Measurements from ENCODE around the gene BLOC1S6. TPM values are rescaled to one million over a fixed set of nuclear protein-coding genes. Genes with fewer than 3 reads are reported as not detected.

The BLOC1S6 gene
- total RNA-seq, 1 donor from 2014 or later = 24.3 TPM

DNA sequence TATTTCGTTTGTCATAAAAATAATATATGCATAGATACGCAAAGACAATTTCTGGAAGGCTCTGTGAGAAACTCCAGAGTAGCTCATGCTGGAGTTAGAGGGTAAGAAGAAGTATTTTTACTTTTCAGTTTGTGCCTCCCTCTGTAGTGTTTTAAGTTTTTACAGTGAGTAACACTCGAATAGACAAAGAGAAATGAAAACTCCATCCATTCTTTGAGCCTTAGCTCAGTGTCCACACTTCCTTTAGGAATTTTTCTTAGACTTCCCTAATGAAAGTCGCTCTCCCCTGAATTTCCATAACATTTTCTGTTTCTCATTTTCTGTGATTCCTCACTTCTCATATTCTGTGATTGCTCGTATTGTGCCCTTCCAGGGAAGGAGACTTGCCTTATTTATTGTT, 2.1 kb downstream of the BLOC1S6 start:
- H3K9me3 ChIP-seq (replicated peaks) = no peaks in the 10 kb centered on the region

DNA sequence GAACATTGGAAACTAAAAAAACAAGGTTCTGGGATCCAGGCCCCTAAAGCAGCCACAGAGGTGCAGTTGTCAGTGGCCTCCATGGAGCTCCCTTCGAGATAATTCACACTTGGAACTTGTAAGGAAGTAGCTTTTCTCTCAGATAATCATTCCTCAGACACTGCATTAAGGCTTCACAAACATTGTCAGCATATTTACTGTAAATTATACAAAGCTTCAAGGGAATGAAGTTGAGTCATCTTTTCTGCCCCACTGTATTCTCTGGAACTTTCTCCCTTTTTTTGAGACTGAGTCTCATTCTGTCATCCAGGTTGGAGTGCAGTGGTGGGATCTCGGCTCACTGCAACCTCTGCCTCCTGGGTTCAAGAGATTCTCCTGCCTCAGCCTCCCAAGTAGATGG, 7.1 kb downstream of the BLOC1S6 start:
- no peak for DNase-seq
- peaks cover 20% of the 10 kb centered on the region for H3K4me1 ChIP-seq
- TF ChIP-seq, protein P1, sequence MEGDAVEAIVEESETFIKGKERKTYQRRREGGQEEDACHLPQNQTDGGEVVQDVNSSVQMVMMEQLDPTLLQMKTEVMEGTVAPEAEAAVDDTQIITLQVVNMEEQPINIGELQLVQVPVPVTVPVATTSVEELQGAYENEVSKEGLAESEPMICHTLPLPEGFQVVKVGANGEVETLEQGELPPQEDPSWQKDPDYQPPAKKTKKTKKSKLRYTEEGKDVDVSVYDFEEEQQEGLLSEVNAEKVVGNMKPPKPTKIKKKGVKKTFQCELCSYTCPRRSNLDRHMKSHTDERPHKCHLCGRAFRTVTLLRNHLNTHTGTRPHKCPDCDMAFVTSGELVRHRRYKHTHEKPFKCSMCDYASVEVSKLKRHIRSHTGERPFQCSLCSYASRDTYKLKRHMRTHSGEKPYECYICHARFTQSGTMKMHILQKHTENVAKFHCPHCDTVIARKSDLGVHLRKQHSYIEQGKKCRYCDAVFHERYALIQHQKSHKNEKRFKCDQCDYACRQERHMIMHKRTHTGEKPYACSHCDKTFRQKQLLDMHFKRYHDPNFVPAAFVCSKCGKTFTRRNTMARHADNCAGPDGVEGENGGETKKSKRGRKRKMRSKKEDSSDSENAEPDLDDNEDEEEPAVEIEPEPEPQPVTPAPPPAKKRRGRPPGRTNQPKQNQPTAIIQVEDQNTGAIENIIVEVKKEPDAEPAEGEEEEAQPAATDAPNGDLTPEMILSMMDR (IDR thresholded peaks at IDR 0.05; ENCODE audit: borderline replicate concordance) = no peak
- H3K27ac ChIP-seq (replicated peaks) = no peak overlapping the region
- H3K9me3 ChIP-seq (replicated peaks) = no peaks in the 10 kb centered on the region
- H3K4me3 ChIP-seq = no peak overlapping the region
- H3K36me3 ChIP-seq = peaks cover 49% of the 10 kb centered on the region
- intact Hi-C loops (cut with micrococcal nuclease) = no loop called here
- H3K27me3 ChIP-seq (ENCODE audit: low read depth) = no peaks in the 10 kb centered on the region

More for the DNA sequence above, 2.1 kb downstream of the BLOC1S6 start:
- peaks cover 60% of the 10 kb centered on the region for H3K4me1 ChIP-seq
- H3K27ac ChIP-seq (replicated peaks) = no peak overlapping the region
- peaks cover 18% of the 10 kb centered on the region for H3K36me3 ChIP-seq
- no peaks in the 10 kb centered on the region for H3K27me3 ChIP-seq (ENCODE audit: low read depth)
- no peak for DNase-seq
- intact Hi-C loops (cut with micrococcal nuclease) = loop anchor here (5.0 kb wide), 1 partner anchor 67 kb away; the partner anchor contains the start of gene SLC30A4
- no peak overlapping the region for H3K4me3 ChIP-seq
- TF ChIP-seq, protein P1 (IDR thresholded peaks at IDR 0.05; ENCODE audit: borderline replicate concordance) = no peak

DNA sequence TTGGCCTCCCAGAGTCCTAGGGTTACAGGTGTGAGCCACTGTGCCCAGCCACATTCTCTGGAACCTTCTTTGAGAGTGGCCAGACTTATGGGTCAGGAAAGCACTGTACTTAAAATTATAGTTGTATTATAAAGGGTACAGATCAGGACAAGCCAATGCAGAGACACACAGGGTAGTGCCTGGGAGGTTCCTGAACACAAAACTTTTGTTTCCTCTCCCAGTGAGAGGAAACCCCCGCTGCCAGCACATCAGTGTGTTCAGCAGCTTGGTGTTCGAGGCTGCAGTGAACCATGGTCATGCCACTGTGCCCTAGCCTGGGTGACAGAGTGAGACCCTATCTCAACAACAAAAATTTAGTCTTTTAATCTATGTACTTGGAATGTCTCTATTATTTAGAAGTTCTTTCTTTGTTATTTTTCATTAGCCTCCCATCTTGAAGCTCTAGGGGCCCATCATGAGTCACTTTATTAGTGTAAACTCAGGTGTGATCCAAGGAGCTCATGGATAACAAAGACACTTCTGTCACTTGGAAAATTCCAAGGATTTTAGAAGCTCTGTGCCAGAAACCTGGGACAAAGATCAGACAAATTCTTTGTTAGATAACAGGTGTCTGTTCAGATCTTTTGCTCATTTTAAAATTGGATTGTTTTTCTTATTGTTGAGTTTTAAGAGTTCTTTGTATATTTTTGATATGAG, 7.8 kb downstream of the BLOC1S6 start:
- H3K4me1 ChIP-seq = peaks cover 14% of the 10 kb centered on the region
- H3K4me3 ChIP-seq = no peak overlapping the region
- no peaks in the 10 kb centered on the region for H3K9me3 ChIP-seq (replicated peaks)
- H3K27me3 ChIP-seq (ENCODE audit: low read depth) = no peaks in the 10 kb centered on the region
- H3K27ac ChIP-seq (replicated peaks) = no peak overlapping the region
- intact Hi-C loops (cut with micrococcal nuclease) = no loop called here
- peaks cover 49% of the 10 kb centered on the region for H3K36me3 ChIP-seq
- TF ChIP-seq, protein P1 (IDR thresholded peaks at IDR 0.05; ENCODE audit: borderline replicate concordance) = no peak
- no peak for DNase-seq

DNA sequence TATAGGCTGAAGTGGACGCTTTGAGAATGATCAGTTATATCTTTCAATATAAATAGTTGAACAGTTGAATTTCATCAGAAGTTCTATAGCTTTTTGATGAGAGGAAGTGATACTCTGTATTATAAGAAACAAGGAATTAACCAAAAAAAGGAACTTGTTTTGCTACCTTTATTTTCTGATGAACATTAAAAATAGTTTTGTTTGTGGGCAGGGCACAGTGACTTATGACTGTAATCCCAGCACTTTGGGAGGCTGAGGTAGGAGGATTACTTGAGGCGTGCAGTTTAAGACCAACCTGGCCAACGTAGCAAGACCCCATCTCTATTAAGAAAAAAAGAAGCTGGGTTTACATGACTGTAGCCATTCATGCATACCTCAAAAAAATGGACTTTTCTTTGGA, 16.7 kb downstream of the BLOC1S6 start:
- Histone ChIP-seq H3K36me3 (peaks cover 33% of the 10 kb centered on the region), H3K27ac (replicated peaks) (no peak overlapping the region)
- TF ChIP-seq, protein P1 (IDR thresholded peaks at IDR 0.05; ENCODE audit: borderline replicate concordance) = no peak

DNA sequence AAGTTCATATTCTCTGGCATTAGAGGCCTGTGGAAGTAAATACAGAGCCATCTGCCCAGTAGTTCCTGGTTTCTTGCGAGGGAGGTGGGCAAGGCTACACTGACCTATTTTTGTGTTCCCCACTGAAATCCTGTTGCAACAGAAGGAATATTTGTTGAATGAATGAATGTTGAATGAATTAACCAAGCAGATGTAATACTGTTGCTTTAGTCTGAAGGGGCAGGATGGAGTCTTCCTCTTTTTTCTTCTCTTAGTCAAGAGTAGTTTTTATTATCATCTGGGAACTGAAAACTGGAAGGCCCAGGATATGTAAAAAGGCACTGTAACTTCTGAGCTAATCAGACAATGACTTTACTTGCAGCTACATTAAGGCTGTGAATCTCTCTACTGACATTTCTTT, 17.1 kb downstream of the BLOC1S6 start:
- Histone ChIP-seq H3K36me3 (peaks cover 33% of the 10 kb centered on the region), H3K4me1 (peaks cover 4% of the 10 kb centered on the region), H3K4me3 (no peak overlapping the region), H3K9me3 (replicated peaks) (no peaks in the 10 kb centered on the region), H3K27ac (replicated peaks) (no peak overlapping the region), H3K27me3 (ENCODE audit: low read depth) (no peaks in the 10 kb centered on the region)
- intact Hi-C loops (cut with micrococcal nuclease) = no loop called here
- TF ChIP-seq, protein P1 (IDR thresholded peaks at IDR 0.05; ENCODE audit: borderline replicate concordance) = no peak
- DNase-seq = no peak

More for the DNA sequence above, 16.7 kb downstream of the BLOC1S6 start:
- intact Hi-C loops (cut with micrococcal nuclease) = no loop called here
- no peaks in the 10 kb centered on the region for H3K27me3 ChIP-seq (ENCODE audit: low read depth)
- peaks cover 4% of the 10 kb centered on the region for H3K4me1 ChIP-seq
- no peak for DNase-seq
- H3K4me3 ChIP-seq = no peak overlapping the region
- no peaks in the 10 kb centered on the region for H3K9me3 ChIP-seq (replicated peaks)
